Measurements from ENCODE around the gene GSTA4. TPM values are rescaled to one million over a fixed set of nuclear protein-coding genes. Genes with fewer than 3 reads are reported as not detected.

The GSTA4 gene
- total RNA-seq, 1 experiment from 2014 or later, result 3.9 TPM

- Histone ChIP-seq H3K36me3 (ENCODE audit: control insufficient read depth, insufficient read depth, low read length) (no peaks in the 10 kb centered on the region), H3K4me1 (ENCODE audit: control insufficient read depth, insufficient read depth, low read length) (peaks cover 23% of the 10 kb centered on the region), H3K27ac (ENCODE audit: low read length) (no peak overlapping the region), H3K4me3 (ENCODE audit: low read depth in 2 of 2, low read length in 2 of 2) (peak overlapping the region; percentile 3 to 31; a peak in 3 of 4 replicates), H3K27me3 (ENCODE audit: control insufficient read depth, insufficient read depth, low read length) (no peaks in the 10 kb centered on the region), H3K9me3 (ENCODE audit: control insufficient read depth, insufficient read depth, low read depth, low read length) (no peaks in the 10 kb centered on the region)
- ChIA-PET POLR2A (no interaction called here), CTCF (no interaction called here)
- TF ChIP-seq TCF7L2 (IDR thresholded peaks at IDR 0.05; ENCODE audit: low read depth, low read length) (no peak), SIN3A (IDR thresholded peaks at IDR 0.05; ENCODE audit: borderline replicate concordance, insufficient read depth, low read depth, low read length) (no peak), CTCF (IDR thresholded peaks at IDR 0.05) (no peak), REST (IDR thresholded peaks at IDR 0.05; ENCODE audit: insufficient read depth in 1 of 2, low read depth in 2 of 2, low read length in 1 of 2) (no peak), POLR2AphosphoS5 (IDR thresholded peaks at IDR 0.05; ENCODE audit: low read depth, low read length) (no peak)
- intact Hi-C loops (cut with micrococcal nuclease; ENCODE audit: unreplicated experiment), result loop anchor here (5.0 kb wide), 1 partner anchor 47 kb away; the partner anchor contains the start of gene GSTA4
- no TSS peak for BruUV-seq (replicated peaks)
- DNase-seq (ENCODE audit: low read depth, low spot score) (no peak), ATAC-seq (peak; percentile 85)
- in situ Hi-C loops (cut with HindIII; ENCODE audit: low pct_unique_long_range_greater_than_20kb, low sequenced_read_pairs), result no loop called here
Observed at GRCh38 chr6:53044071-53044470, 49.0 kb upstream of the GSTA4 start.

- Histone ChIP-seq H3K9me3 (ENCODE audit: control insufficient read depth, insufficient read depth, low read depth, low read length) (no peaks in the 10 kb centered on the region), H3K27me3 (ENCODE audit: control insufficient read depth, insufficient read depth, low read length) (no peaks in the 10 kb centered on the region), H3K4me1 (ENCODE audit: control insufficient read depth, insufficient read depth, low read length) (peaks cover 23% of the 10 kb centered on the region), H3K27ac (ENCODE audit: low read length) (no peak overlapping the region), H3K36me3 (ENCODE audit: control insufficient read depth, insufficient read depth, low read length) (no peaks in the 10 kb centered on the region), H3K4me3 (ENCODE audit: low read depth in 2 of 2, low read length in 2 of 2) (no peak overlapping the region)
- in situ Hi-C loops (cut with HindIII; ENCODE audit: low pct_unique_long_range_greater_than_20kb, low sequenced_read_pairs), result no loop called here
- POLR2A ChIA-PET, result no interaction called here
- intact Hi-C loops (cut with micrococcal nuclease; ENCODE audit: unreplicated experiment), result loop anchor here (5.0 kb wide), 1 partner anchor 46 kb away; the partner anchor contains the start of gene GSTA4
- BruUV-seq (replicated peaks), result no TSS peak
- DNase-seq (ENCODE audit: low read depth, low spot score) (no peak), ATAC-seq (peak; percentile 51)
- CTCF ChIA-PET, result no interaction called here
- TF ChIP-seq CTCF (IDR thresholded peaks at IDR 0.05) (no peak), SIN3A (IDR thresholded peaks at IDR 0.05; ENCODE audit: borderline replicate concordance, insufficient read depth, low read depth, low read length) (no peak), POLR2AphosphoS5 (IDR thresholded peaks at IDR 0.05; ENCODE audit: low read depth, low read length) (no peak), TCF7L2 (IDR thresholded peaks at IDR 0.05; ENCODE audit: low read depth, low read length) (no peak)
Observed at GRCh38 chr6:53043581-53043980, 48.5 kb upstream of the GSTA4 start.

Measured in Panc1 (cell line).